ENCODE results near the gene PSKH1. TPM values are rescaled to one million over a fixed set of nuclear protein-coding genes. Genes with fewer than 3 reads are reported as not detected.

The PSKH1 gene
- total and polyA plus RNA-seq, 9 of the 15 experiments (the other 6 are each of a cell fraction or from before 2014, with no cell fraction given) = 0.96 to 20.9 (median 9.4) TPM

DNA sequence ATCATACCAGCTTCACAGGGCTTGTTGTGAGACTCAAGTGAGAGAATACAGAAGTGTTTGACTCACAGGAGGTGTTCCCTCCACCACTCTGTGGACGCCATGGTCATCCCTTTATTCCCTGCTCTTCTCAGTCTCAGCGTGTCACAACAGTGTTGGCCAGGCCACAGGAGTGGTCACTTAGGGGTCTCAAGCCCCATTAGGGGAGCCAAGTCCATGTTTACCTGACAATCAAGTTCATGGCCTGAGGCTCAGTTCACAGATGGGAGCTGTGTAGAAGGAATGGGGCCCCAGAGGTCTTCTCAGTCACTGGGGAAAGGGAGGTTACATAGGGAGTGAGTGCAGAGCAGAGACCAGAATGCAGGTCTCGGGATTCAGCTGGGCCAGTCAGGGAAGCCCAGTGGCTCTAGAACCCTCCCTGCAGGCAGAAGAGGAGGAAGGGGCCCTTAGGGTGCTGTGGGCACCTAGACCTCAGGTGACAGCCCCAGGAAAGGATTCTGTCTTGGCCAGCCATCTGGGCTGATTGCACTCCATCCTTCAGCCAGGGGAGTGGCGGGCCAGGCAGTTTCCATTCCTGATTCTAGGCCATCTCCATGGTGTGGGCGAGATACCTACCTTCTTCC lies 36.0 kb upstream of the PSKH1 start:
- intact Hi-C loops (cut with micrococcal nuclease) (no loop called here), in situ Hi-C loops (cut with MboI) (no loop called here)
- H3K36me3 ChIP-seq (ENCODE audit: control insufficient read depth, insufficient read depth, low read length) = peaks cover 59% of the 10 kb centered on the region
- peak overlapping the region; percentile 51; the same call in 2 of the 3 replicates for H3K27ac ChIP-seq (ENCODE audit: extremely low read depth, low read depth, low read length)
- POLR2A ChIA-PET = interaction anchor here (0.7 to 2.1 kb wide), 5 partner anchors 10 to 15 kb away, joined by 4 to 10 read pairs (median 6); partner anchors contain the start of genes CENPT and NUTF2
- peak; percentile 17; the same call in 2 of the 3 replicates for ATAC-seq
- TF ChIP-seq NFIC (IDR thresholded peaks at IDR 0.05) (no peak), RBM17 (IDR thresholded peaks at IDR 0.05; ENCODE audit: borderline replicate concordance, low read depth, low read length) (no peak), ZNF24 (IDR thresholded peaks at IDR 0.05) (no peak), CBFA2T3 (IDR thresholded peaks at IDR 0.05) (no peak), ETV6 (IDR thresholded peaks at IDR 0.05; ENCODE audit: borderline replicate concordance in 1 of 2, low read depth in 2 of 2, low read length in 1 of 2) (no peak), ETV6 (CRISPR knock-in tag; IDR thresholded peaks at IDR 0.05; ENCODE audit: borderline replicate concordance) (no peak), ZNF707 (CRISPR knock-in tag; conservative IDR thresholded peaks at IDR 0.05) (no peak), ZNF217 (CRISPR knock-in tag; IDR thresholded peaks at IDR 0.05) (no peak), ZNF384 (IDR thresholded peaks at IDR 0.05; ENCODE audit: low read depth, low read length) (no peak), THRAP3 (IDR thresholded peaks at IDR 0.05; ENCODE audit: borderline replicate concordance) (no peak), ZNF354B (CRISPR knock-in tag; IDR thresholded peaks at IDR 0.05) (no peak), TEAD2 (tag; IDR thresholded peaks at IDR 0.05) (no peak), CBX1 (IDR thresholded peaks at IDR 0.05; ENCODE audit: low read depth) (no peak), ZNF124 (CRISPR knock-in tag; IDR thresholded peaks at IDR 0.05) (no peak)
- TF ChIP-seq, protein P1, sequence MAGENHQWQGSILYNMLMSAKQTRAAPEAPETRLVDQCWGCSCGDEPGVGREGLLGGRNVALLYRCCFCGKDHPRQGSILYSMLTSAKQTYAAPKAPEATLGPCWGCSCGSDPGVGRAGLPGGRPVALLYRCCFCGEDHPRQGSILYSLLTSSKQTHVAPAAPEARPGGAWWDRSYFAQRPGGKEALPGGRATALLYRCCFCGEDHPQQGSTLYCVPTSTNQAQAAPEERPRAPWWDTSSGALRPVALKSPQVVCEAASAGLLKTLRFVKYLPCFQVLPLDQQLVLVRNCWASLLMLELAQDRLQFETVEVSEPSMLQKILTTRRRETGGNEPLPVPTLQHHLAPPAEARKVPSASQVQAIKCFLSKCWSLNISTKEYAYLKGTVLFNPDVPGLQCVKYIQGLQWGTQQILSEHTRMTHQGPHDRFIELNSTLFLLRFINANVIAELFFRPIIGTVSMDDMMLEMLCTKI (IDR thresholded peaks at IDR 0.05; ENCODE audit: partially characterized antibody) = no peak
- TF ChIP-seq, protein P2, sequence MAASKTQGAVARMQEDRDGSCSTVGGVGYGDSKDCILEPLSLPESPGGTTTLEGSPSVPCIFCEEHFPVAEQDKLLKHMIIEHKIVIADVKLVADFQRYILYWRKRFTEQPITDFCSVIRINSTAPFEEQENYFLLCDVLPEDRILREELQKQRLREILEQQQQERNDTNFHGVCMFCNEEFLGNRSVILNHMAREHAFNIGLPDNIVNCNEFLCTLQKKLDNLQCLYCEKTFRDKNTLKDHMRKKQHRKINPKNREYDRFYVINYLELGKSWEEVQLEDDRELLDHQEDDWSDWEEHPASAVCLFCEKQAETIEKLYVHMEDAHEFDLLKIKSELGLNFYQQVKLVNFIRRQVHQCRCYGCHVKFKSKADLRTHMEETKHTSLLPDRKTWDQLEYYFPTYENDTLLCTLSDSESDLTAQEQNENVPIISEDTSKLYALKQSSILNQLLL (CRISPR knock-in tag; IDR thresholded peaks at IDR 0.05; ENCODE audit: borderline replicate concordance) = no peak
- TF ChIP-seq, protein P3, sequence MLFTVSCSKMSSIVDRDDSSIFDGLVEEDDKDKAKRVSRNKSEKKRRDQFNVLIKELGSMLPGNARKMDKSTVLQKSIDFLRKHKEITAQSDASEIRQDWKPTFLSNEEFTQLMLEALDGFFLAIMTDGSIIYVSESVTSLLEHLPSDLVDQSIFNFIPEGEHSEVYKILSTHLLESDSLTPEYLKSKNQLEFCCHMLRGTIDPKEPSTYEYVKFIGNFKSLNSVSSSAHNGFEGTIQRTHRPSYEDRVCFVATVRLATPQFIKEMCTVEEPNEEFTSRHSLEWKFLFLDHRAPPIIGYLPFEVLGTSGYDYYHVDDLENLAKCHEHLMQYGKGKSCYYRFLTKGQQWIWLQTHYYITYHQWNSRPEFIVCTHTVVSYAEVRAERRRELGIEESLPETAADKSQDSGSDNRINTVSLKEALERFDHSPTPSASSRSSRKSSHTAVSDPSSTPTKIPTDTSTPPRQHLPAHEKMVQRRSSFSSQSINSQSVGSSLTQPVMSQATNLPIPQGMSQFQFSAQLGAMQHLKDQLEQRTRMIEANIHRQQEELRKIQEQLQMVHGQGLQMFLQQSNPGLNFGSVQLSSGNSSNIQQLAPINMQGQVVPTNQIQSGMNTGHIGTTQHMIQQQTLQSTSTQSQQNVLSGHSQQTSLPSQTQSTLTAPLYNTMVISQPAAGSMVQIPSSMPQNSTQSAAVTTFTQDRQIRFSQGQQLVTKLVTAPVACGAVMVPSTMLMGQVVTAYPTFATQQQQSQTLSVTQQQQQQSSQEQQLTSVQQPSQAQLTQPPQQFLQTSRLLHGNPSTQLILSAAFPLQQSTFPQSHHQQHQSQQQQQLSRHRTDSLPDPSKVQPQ (CRISPR knock-in tag; IDR thresholded peaks at IDR 0.05; ENCODE audit: borderline replicate concordance) = no peak
- H3K4me3 ChIP-seq = no peak overlapping the region
- peak overlapping the region; percentile 28 to 57; a peak in 3 of 4 replicates for H3K9ac ChIP-seq (ENCODE audit: insufficient read depth in 1 of 2, low read depth in 2 of 2, low read length in 2 of 2)
- H3K79me2 ChIP-seq (ENCODE audit: control insufficient read depth, insufficient read depth, low read length) = peaks cover 91% of the 10 kb centered on the region
- WGBS (ENCODE audit: insufficient coverage, low coverage, missing lambda C conversion rate) = 84% methylated on average over 5 of the region's 5 CpGs
- DNase-seq (ENCODE audit: extremely low read depth in 1 of 4, low spot score in 3 of 4) = no peak
- H3K9me3 ChIP-seq (replicated peaks; ENCODE audit: control insufficient read depth, insufficient read depth, low read depth, low read length) = no peaks in the 10 kb centered on the region
- FAIRE-seq = no peak
- no TSS peak for BruUV-seq (replicated peaks)
- peaks cover 43% of the 10 kb centered on the region for H4K20me1 ChIP-seq (replicated peaks; ENCODE audit: control insufficient read depth, insufficient read depth, low read length)
- H3K27me3 ChIP-seq (ENCODE audit: control insufficient read depth in 2 of 2, insufficient read depth in 2 of 2, low read length in 2 of 2) = no peaks in the 10 kb centered on the region
- peak overlapping the region; percentile 20 for H3K4me2 ChIP-seq (ENCODE audit: insufficient read depth, low read length)
- no peak overlapping the region for H2AFZ ChIP-seq (ENCODE audit: low read depth, low read length)
- H3K9me1 ChIP-seq (ENCODE audit: control insufficient read depth, insufficient read depth, low read length) = peaks cover 6% of the 10 kb centered on the region
- peaks cover 19 to 31% of the 10 kb centered on the region in 2 experiments for H3K4me1 ChIP-seq (replicated peaks in 1 of 2; ENCODE audit: control insufficient read depth in 2 of 2, insufficient read depth in 2 of 2, low read length in 2 of 2)
- CTCF ChIA-PET (ENCODE audit: low intra/inter-chr PET ratio) = no interaction called here
